B cell (primary cell): ENCODE data around the gene RUNDC3A. TPM values are rescaled to one million over a fixed set of nuclear protein-coding genes. Genes with fewer than 3 reads are reported as not detected.

Source experiments
- ATAC-seq: fragments of 200-7000 bp; cut with Tn5 transposase; one replicate; pipeline ENCODE4 v1.10.0; 2021; ENCODE audit warnings: low read depth, mild to moderate bottlenecking, moderate number of reproducible peaks, moderate library complexity
- CTCF ChIA-PET: fragments of 350-600 bp; sonication (Branson Sonifier 250); formaldehyde crosslinking; loops from one replicate; lab custom pipeline; 2021; ENCODE audit warnings: antibody characterized with exemption, inconsistent platforms; lab: Charles Lee
- POLR2A ChIA-PET: fragments of 350-600 bp; sonication (Branson Sonifier 250); formaldehyde crosslinking; loops from one replicate; lab custom pipeline; 2021; ENCODE audit warnings: antibody characterized with exemption; lab: Charles Lee
- DNase-seq: peaks from one replicate; pipeline ENCODE4 v3.0.0; 2013
- H2AFZ ChIP-seq: 2 replicates; pipeline ENCODE4 v1.6.1; 2012; ENCODE audit warnings: mild to moderate bottlenecking, low read depth, low read length; ENCODE audit not compliant: insufficient read depth, poor library complexity, severe bottlenecking
- H3K27ac ChIP-seq, 2 donors: 1 replicate in 1 of 2; 2 replicates in 1 of 2; pipeline ENCODE4 v1.5.1; 2012 to 2013; ENCODE audit warnings: low read length in 2 of 2, mild to moderate bottlenecking in 2 of 2, moderate library complexity in 1 of 2
- H3K27me3 ChIP-seq, 4 experiments: fragments of 200-600 bp in 1 of 4; sonication (generic) in 1 of 4; replicated peaks in 1 of 4; 1 replicate in 2 of 4; 2 replicates in 2 of 4; pipeline versions ENCODE4 v1.6.1 to v1.7.0; 2013 to 2016; ENCODE audit warnings: low read length in 3 of 4, mild to moderate bottlenecking in 2 of 4, mixed read lengths in 1 of 4, moderate library complexity in 1 of 4; ENCODE audit not compliant: insufficient read depth in 4 of 4, control insufficient read depth in 3 of 4; ENCODE audit errors: control extremely low read depth in 1 of 4
- H3K36me3 ChIP-seq, 2 experiments: replicated peaks in 1 of 2; 1 replicate in 1 of 2; 2 replicates in 1 of 2; pipeline versions ENCODE4 v1.6.1 to v1.7.1; 2013; ENCODE audit warnings: low read length in 1 of 2; ENCODE audit not compliant: insufficient read depth in 2 of 2, control insufficient read depth in 1 of 2; ENCODE audit errors: control extremely low read depth in 1 of 2, extremely low read depth in 1 of 2
- H3K4me1 ChIP-seq, 2 donors: fragments of 200-600 bp in 1 of 2; sonication (generic) in 1 of 2; 1 replicate in 1 of 2; 2 replicates in 1 of 2; pipeline versions ENCODE4 v1.5.1 to v1.6.1; 2013 to 2017; ENCODE audit warnings: low read length in 2 of 2; ENCODE audit not compliant: control insufficient read depth in 2 of 2, insufficient read depth in 2 of 2
- H3K4me2 ChIP-seq: replicated peaks from 2 replicates; pipeline ENCODE3; 2012; ENCODE audit warnings: mild to moderate bottlenecking, low read depth, low read length; ENCODE audit not compliant: poor library complexity, severe bottlenecking
- H3K4me3 ChIP-seq, 5 experiments: fragments of 200-600 bp in 1 of 5; sonication (generic) in 1 of 5; 1 replicate in 3 of 5; 2 replicates in 2 of 5; pipeline versions ENCODE4 v1.5.1 to v1.7.0; 2011 to 2016; ENCODE audit warnings: low read length in 4 of 5, mild to moderate bottlenecking in 4 of 5, low read depth in 2 of 5, control low read depth in 1 of 5, moderate library complexity in 1 of 5; ENCODE audit not compliant: insufficient read depth in 1 of 5; ENCODE audit errors: control extremely low read depth in 1 of 5, extremely low read depth in 1 of 5
- H3K79me2 ChIP-seq: fragments of 200-600 bp; sonication (generic); one replicate; pipeline ENCODE4 v1.6.0; 2016; ENCODE audit warnings: low read length; ENCODE audit not compliant: control insufficient read depth, insufficient read depth
- H3K9ac ChIP-seq: fragments of 200-600 bp; sonication (generic); 2 replicates; pipeline ENCODE4 v1.6.1; 2017; ENCODE audit warnings: mild to moderate bottlenecking, low read length, moderate library complexity
- H3K9me3 ChIP-seq, 3 donors: one replicate each; pipeline versions ENCODE4 v1.6.1 to v1.7.1; 2013; ENCODE audit warnings: low read length in 2 of 3; ENCODE audit not compliant: control insufficient read depth in 2 of 3, insufficient read depth in 1 of 3; ENCODE audit errors: control extremely low read depth in 1 of 3
- H4K20me1 ChIP-seq: 2 replicates; pipeline ENCODE4 v1.6.0; 2012; ENCODE audit warnings: mild to moderate bottlenecking, low read length; ENCODE audit not compliant: insufficient read depth, control insufficient read depth, poor library complexity, severe bottlenecking
- H3K27ac Mint-ChIP-seq: one replicate; pipeline ENCODE4 v1.8.0; 2021; ENCODE audit warnings: mixed read lengths
- H3K27me3 Mint-ChIP-seq: one replicate; pipeline ENCODE4 v1.8.0; 2021; ENCODE audit warnings: mixed read lengths
- H3K4me1 Mint-ChIP-seq: one replicate; pipeline ENCODE4 v1.8.0; 2021; ENCODE audit warnings: mixed read lengths
- H3K4me3 Mint-ChIP-seq: one replicate; pipeline ENCODE4 v1.8.0; 2021; ENCODE audit warnings: mixed read lengths
- H3K9me3 Mint-ChIP-seq: one replicate; pipeline ENCODE4 v1.8.0; 2022; ENCODE audit warnings: mixed read lengths; ENCODE audit not compliant: insufficient read depth
- CTCF ChIP-seq: fragments of 200-600 bp; IDR thresholded peaks from one replicate; pipeline ENCODE4 v1.8.0; 2022; ENCODE audit warnings: antibody characterized with exemption, mild to moderate bottlenecking
- EZH2 ChIP-seq: IDR thresholded peaks from 2 replicates; pipeline ENCODE4 v1.6.1; 2012; ENCODE audit warnings: borderline replicate concordance, low read depth, mild to moderate bottlenecking, moderate library complexity, low read length; ENCODE audit not compliant: insufficient read depth, poor library complexity, severe bottlenecking
- WGBS: methylation state at CpG from one replicate; pipeline ENCODE4 v1.1.5; 2013; ENCODE audit warnings: missing lambda C conversion rate; ENCODE audit not compliant: insufficient coverage; 5-methylcytosine and 5-hydroxymethylcytosine counted together
- intact Hi-C: fragments of 100-400 bp; cut with micrococcal nuclease; formaldehyde crosslinking; loops from one replicate; pipeline ENCODE4 v1.10.0; 2022
- polyA plus RNA-seq: library from polyadenylated mRNA; depleted of rRNA; stranded (reverse); fragments of >200 nt; gene quantifications from 2 replicates; pipeline ENCODE4 v1.2.3, GENCODE V29; 2012
- total RNA-seq, 2 donors: library from RNA; stranded (reverse); fragments of 120-200 nt in 1 of 2; gene quantifications; 1 replicate in 1 of 2; 2 replicates in 1 of 2; pipeline versions ENCODE4 v1.2.3 to v1.2.4, GENCODE V29; 2013 to 2022

Gene RUNDC3A
- total and polyA plus RNA-seq, 2 donors (not counting 1 experiment from before 2014, with no cell fraction given), result 0.19 TPM; not detected in 1

GRCh38 chr17:44268709-44269534 lies 39.5 kb upstream of the RUNDC3A start:
- Histone ChIP-seq H3K9me3 (no peaks in the 10 kb centered on the region), H3K79me2 (no peaks in the 10 kb centered on the region), H3K9ac (no peak overlapping the region), H4K20me1 (no peaks in the 10 kb centered on the region), H3K27ac (no peak overlapping the region), H2AFZ (no peak overlapping the region), H3K4me1 (no peaks in the 10 kb centered on the region), H3K4me3 (no peak overlapping the region), H3K36me3 (no peaks in the 10 kb centered on the region), H3K4me2 (no peak overlapping the region), H3K27me3 (peaks cover 0 to 3% (median 0%) of the 10 kb centered on the region in 4 experiments)
- DNase-seq (no peak), ATAC-seq (no peak)
- 87% methylated on average over 7 of the region's 11 CpGs for WGBS
- TF ChIP-seq EZH2 (no peak), CTCF (no peak)
- H3K9me3 Mint-ChIP-seq, result no peaks in the 10 kb centered on the region
- peaks cover 13% of the 10 kb centered on the region for H3K27me3 Mint-ChIP-seq
- ChIA-PET CTCF (no interaction called here), POLR2A (no interaction called here)
- no peaks in the 10 kb centered on the region for H3K4me1 Mint-ChIP-seq
- H3K27ac Mint-ChIP-seq, result no peak overlapping the region
- intact Hi-C loops, result no loop called here
- H3K4me3 Mint-ChIP-seq, result no peak overlapping the region

GRCh38 chr17:44269535-44270240 lies 38.7 kb upstream of the RUNDC3A start:
- DNase-seq (no peak), ATAC-seq (no peak)
- Mint-ChIP-seq H3K4me3 (no peak overlapping the region), H3K4me1 (no peaks in the 10 kb centered on the region), H3K27me3 (peaks cover 15% of the 10 kb centered on the region), H3K9me3 (no peaks in the 10 kb centered on the region), H3K27ac (no peak overlapping the region)
- Histone ChIP-seq H4K20me1 (no peaks in the 10 kb centered on the region), H3K9ac (no peak overlapping the region), H3K36me3 (no peaks in the 10 kb centered on the region), H3K79me2 (no peaks in the 10 kb centered on the region), H3K9me3 (no peaks in the 10 kb centered on the region), H3K27me3 (peaks cover 0 to 3% (median 0%) of the 10 kb centered on the region in 4 experiments), H3K4me3 (no peak overlapping the region), H3K4me1 (no peaks in the 10 kb centered on the region), H3K4me2 (no peak overlapping the region), H3K27ac (no peak overlapping the region), H2AFZ (no peak overlapping the region)
- 91% methylated on average over 5 of the region's 7 CpGs for WGBS
- TF ChIP-seq CTCF (no peak), EZH2 (no peak)
- intact Hi-C loops, result no loop called here
- ChIA-PET POLR2A (no interaction called here), CTCF (no interaction called here)
